HG03097 (cell line): ENCODE results near the gene PHACTR3.

ENCODE experiments used
- ATAC-seq: cut with Tn5 transposase; IDR thresholded peaks from one replicate; pipeline ENCODE4 v1.9.1; 2021; ENCODE audit not compliant: unreplicated experiment, low FRiP score

PHACTR3 gene

DNA sequence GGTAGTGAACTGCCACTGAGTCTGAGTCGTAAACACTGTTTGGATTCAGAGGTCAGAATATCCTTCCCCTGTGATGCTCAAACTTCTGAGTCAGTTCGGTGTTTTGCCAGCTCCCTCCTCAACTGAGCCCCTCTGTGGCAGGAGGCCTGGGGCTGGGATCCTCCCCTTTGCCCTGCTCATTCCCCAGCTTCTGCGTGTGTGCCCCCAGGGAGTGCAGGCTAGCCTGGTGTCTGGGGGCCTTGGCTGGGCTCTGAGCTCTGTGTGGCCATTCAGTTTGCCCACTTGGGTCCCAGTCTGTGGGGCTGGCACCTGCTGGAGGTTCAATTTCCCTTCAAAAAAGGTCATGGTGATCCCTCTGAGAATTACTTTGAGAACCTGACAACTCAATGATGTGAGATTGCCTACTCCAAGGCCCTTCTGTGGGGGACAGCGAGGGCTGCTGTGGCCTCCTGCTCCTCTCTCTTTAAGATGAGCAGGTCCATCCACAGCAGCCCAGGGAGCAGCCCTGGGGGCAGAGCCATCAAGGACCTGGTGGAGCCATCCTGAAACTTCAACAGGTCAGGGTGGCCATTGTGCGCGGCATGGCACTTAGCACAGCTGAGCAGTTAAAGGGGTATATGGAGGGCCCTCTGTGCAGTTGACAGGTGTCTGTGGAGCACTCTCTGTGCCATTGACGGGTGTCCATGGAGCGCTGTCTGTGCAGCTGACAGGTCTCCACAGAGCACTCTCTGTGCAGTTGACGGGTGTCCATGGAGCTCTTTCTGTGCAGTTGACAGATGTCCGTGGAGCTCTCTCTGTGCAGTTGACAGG, 181.9 kb downstream of the PHACTR3 start:
- ATAC-seq: no peak

DNA sequence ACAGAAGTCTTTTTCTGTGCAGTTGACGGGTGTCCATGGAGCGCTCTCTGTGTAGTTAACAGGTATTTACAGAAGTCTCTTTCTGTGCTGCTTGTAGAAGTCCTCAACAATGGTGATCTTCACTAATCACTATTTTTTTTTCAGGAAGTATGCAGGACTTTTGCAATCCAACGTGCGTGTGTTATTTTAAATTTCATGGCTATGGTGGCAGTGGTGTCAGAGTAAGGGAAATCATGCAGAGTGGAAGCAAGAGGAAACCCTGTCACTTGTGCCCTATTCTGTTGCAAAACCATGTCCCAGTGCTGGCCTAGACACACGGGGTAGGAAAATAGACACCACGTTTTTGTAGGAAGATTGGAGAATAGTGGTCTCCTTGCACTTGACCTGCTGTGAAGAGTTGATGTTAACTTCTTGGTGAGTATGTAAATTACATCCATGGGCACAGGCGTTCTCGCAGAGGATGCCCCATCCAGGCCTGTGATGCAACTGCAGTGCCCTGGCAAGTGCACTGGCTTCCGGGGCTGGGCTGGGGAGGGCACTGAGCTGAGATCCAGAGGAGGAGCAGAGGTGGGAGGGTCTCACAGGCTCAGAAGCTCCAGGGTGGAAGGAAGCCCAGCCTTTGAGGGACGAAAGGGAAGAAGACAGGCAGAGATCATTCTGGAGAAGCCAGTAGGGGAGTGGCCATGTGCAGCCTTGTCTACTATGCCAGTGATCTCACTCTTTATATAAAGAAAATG, 182.6 kb downstream of the PHACTR3 start:
- ATAC-seq: no peak

GRCh38 chr20:59787538-59787890, 183.2 kb downstream of the PHACTR3 start:
- no peak for ATAC-seq

DNA sequence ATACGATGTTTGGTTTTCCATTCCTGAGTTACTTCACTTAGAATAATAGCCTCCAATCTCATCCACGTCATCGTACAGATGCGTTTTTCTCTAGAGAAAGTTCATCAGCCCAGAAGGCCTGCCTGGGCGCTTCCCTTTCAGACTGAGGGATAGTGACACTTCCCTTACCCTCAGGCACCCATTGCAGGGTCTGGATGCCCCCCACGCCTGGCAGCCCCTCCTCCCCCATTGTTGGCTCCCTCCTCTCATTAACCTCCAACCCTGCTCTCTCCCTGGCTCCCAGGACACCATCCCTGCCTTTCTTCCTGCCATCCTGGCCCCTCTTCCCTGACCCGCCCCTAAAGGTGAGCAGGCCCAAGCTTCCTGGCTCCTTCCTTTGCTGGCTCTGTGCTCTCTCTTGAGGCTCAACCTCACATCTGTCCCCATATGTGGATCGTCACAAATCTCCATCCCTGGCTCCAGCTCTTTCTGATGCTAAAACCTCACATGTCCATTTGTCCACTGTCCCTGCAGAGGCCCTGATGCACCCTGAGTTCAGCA, 183.9 kb downstream of the PHACTR3 start:
- no peak for ATAC-seq

DNA sequence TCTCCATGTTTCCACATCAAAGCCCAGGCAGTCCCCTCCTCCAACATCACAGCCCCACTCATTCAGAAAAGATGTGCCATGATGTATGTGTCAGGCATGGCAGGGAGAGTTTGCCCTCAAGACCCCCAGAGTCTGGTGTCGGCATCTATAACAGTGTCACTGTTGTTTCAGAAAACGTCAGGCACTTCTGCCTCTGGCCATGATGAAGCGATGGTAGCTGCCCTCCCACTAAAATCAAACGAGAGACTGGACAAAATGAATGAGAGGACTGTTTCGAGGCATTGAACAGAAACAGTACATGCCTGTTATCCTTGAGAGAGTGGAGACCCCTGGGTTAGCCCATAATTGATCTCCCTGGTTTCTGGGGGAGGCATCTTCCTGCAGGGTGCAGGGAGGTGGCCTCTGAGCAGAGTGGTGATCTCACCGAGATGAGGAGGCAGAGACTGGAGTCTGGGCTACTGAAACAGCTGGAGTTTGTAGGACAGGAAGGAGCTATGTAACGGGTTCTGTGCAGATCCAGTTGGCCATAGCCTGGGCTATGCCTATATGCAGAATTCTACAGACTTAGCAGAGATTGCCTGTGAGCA, 184.6 kb downstream of the PHACTR3 start:
- ATAC-seq: no peak

GRCh38 chr20:59789686-59790085, 185.3 kb downstream of the PHACTR3 start:
- no peak for ATAC-seq

DNA sequence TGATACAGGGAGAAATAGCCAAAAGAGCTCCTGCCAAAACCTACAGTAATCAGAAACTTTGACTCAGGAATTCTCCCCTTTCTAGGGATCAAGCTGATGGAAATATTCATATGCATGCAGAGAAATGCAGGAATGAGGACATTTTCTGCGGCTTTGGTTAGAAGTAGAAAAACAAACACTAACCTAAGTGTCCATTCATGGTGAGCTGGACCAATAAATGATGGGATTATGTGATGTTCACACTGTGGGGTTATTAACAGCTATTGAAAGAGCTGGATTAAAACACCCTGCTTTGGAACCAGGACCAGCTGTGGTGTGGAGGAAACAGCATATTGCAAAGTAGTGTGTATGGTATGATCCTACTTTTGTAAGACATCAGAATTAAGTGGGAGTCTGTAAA, 186.0 kb downstream of the PHACTR3 start:
- no peak for ATAC-seq

DNA sequence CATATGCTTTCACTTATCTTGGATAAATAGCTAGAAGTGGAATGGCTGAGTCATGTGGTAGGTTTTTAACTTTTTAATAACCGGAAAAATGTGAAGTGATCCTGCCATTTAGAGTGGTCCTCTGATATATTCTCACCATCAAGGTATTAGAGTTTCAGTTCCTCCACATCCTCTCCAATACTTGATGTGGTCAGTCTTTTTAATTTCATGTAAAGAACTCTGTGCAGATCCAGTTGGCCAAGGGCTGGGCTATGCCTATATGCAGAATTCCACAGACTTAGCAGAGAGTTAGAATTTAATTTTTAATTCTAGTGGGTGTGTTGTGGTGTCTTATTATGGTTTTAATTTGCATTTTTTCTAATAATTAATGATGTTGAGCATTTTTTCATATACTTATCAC, 188.0 kb downstream of the PHACTR3 start:
- ATAC-seq: no peak

DNA sequence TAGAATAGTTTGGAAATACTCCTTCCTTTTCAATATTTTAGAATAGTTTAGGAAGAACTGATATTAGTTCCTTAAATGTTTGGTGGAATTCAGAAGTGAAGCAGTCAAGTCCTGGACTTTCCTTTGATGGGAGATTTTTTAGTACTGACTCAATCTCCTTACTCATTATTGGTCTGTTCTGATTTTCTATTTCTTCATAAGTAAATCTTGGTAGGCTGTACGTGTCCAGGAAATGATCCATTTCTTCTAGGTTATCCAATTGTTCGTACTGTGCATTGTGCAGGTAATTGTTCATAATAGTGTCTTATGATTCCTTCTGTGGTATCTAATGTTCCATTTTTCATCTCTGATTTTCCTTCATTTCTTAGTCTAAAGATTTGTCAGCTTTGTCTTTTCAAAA, 190.2 kb downstream of the PHACTR3 start:
- no peak for ATAC-seq

DNA sequence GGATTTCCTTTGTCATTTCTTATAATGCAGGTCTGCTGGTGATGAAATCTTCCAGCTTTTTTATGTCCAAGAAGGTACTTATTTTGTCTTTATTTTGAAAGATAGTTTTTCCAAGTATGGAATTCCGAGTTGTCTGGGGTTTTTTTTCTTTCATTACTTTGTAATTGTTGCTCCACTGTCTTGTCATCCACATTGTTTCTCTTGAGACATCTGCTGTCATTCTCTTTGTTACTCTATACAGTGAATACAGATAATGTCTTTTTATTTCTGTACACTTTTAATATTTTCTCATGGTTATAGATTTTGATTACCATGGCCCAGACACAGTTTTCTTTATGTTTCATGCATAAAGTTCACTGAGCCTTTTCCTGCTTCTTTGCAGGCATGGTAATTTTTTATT, 196.0 kb downstream of the PHACTR3 start:
- ATAC-seq: no peak

DNA sequence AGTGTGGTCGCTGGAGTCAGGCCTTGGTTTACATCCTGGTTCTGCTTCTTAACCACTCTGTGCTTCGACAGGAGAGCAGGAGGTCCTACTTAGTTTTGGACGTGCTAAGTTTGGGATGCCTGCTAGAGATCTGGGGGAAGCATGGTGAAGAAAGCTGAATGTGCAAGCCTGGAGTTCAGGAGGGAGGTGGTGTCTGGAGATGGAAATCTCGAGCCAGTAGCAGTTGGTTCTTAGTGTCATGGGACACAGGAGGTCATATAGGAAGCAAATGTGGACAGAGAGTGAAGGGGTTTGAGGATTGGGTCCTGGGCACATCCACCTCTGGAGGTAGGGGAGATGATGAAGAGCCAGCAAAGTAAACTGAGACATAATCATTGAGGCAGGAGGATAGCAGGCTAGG, 197.7 kb downstream of the PHACTR3 start:
- no peak for ATAC-seq

- ATAC-seq: no peak
These were observed 198.3 kb downstream of the PHACTR3 start for GRCh38 chr20:59802471-59803221.

GRCh38 chr20:59804347-59804746, 200.0 kb downstream of the PHACTR3 start:
- ATAC-seq: no peak

DNA sequence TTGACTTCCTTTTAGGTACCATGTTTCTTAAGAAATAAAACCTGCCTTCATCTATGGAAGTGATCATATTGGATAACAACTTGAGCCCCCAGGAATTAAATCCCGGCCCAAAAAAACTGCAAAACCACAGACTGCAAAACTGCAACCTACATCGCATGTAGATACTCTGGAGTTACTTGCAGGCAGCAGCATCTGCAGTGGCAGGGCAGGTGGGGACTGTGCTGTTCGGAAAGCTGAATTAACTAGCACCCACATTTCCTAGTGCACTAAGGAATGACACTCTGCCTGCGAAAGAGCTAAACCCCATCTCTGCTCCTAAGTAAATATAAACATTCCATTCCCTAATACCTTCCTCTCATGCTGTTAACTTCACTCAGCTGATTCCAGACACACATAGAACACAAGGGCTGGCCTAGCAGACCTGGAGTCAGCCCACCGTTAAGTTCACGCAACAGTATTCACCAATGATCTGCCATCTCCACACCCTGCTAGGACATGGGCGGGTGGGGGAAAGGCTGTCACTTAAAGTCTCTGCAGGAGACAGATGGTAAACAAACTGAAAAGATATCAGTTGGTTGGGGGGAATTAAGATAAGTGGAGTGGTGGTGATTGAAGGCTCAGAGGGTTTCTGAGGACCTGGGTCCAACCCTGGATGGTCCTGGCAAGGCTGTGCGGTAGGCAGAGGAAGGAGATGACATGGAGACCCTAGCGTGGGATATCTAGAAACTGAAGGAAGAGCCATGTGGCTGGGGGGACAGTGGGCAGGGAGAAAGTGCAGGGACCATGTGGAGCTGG, 200.7 kb downstream of the PHACTR3 start:
- ATAC-seq: no peak

DNA sequence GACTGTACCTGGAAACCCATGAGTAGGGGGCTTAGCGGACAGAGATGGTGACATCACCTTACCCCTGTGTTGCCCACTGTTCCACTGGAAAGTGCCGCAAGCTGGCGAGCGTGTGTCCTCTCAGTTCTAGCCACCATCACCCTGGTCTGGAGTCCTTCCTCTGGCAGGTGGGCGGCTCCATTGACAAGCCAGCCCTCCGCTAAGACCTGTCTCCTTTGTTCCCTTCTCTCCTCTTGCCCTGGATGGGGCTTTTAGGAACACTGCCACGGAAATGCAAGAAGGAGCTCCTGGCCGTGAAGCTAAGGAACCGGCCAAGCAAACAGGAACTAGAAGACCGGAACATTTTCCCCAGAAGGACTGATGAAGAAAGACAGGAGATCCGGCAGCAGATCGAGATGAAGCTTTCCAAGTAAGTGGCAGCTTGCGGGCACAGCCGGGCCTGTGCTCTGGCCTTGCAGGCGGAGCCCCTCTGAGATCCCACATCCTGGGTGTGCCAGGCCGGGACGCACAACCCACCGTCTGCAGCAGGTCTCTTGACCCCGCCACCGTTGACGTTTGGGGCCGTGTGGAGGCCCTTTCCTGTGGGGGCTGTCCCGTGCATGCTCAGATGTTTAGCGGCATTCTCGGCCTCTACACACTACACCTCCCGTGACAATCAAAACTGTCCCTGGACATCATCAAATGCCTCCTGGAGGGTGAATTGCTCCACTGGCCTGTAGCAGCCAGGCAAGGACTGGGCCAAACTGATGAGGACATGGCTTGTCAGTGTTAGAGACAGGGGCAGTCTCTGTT, 201.6 kb downstream of the PHACTR3 start:
- no peak for ATAC-seq

DNA sequence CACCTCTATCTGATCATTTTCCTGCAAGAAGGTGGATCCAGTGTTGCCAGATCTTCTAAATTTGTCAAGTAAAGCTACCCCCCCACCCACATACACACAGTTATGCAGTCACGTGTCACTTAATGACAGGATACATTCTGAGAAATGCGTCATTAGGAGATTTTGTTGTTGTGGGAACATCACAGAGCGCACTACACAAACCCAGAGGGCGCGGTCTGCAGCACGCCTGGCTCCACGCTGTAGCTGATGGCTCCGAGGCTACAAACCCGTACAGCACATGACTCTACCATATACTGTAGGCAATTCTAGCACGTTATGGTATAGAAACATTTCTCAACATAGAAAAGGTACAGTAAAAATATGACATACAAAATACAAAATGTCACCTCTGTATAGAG, 202.2 kb downstream of the PHACTR3 start:
- no peak for ATAC-seq

GRCh38 chr20:59807909-59808728, 203.8 kb downstream of the PHACTR3 start:
- ATAC-seq: no peak

DNA sequence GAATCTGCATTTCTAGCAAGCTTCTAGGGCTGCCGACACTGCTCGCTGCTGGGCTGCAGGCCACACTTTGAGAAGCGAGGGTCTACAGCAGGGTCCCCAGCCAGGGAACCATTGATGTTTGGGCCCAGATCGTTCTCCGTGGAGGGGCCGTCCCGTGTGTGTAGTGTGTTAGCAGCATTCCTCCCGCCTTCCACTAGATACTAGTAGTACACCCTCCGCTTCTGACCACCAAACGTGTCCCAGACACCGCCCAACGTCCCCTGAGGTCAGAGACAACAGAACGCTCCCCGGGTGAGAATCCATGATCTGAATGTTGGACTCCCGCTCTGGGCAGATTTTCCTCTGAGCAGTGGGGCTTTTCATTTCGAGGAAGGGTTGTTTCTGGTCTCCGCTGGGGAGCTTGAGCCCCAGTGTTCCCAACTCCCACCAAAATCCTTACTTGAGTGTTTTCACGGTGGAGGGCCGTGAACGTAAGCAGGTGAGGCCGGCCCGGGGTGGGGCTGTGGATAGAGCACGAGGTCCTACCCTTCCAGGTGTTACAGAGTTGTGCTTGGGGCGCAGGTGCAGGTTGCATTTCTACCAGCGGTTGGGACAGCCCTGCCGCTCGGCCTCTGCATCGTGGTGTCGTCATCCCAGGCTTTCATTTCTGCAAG, 204.5 kb downstream of the PHACTR3 start:
- ATAC-seq: no peak
